Measurements from ENCODE around the gene CCNYL1.

DNA sequence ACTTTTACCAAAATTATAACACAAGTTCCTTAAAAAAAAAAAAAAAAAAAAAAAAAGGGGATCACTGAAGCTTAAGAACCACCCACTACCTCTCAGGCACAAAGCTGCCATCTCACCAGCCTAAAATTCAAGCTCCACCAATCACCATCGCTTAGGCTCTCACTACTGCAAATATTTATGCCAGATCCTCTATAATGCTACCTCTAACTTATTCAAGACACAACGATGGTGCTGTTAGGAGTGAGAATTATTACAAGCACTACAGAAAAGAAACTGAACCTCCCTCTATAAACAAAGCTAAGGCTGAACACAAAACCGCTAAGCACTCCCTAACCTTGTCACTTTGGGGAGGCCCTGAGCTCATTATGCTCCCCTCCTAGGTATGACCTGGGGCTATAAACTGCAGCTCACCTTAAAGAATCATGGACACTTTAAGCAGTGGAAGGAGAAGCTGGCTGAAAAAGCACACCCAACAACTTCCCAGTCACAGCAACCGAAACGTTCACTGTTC, 54.7 kb downstream of the CCNYL1 start:
- TF ChIP-seq ZNF565 (CRISPR knock-in tag; conservative IDR thresholded peaks at IDR 0.05; ENCODE audit: low read depth) (no peak), ISL1 (CRISPR knock-in tag; IDR thresholded peaks at IDR 0.05) (no peak), CSDC2 (CRISPR knock-in tag; IDR thresholded peaks at IDR 0.05) (no peak), TOX (CRISPR knock-in tag; IDR thresholded peaks at IDR 0.05; ENCODE audit: borderline replicate concordance) (no peak)
- TF ChIP-seq, protein P1, sequence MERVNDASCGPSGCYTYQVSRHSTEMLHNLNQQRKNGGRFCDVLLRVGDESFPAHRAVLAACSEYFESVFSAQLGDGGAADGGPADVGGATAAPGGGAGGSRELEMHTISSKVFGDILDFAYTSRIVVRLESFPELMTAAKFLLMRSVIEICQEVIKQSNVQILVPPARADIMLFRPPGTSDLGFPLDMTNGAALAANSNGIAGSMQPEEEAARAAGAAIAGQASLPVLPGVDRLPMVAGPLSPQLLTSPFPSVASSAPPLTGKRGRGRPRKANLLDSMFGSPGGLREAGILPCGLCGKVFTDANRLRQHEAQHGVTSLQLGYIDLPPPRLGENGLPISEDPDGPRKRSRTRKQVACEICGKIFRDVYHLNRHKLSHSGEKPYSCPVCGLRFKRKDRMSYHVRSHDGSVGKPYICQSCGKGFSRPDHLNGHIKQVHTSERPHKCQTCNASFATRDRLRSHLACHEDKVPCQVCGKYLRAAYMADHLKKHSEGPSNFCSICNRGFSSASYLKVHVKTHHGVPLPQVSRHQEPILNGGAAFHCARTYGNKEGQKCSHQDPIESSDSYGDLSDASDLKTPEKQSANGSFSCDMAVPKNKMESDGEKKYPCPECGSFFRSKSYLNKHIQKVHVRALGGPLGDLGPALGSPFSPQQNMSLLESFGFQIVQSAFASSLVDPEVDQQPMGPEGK (CRISPR knock-in tag; IDR thresholded peaks at IDR 0.05; ENCODE audit: borderline replicate concordance), result no peak
